Activated CD4-positive, alpha-beta T cell treated with anti-CD3 and anti-CD28 coated beads for 24 hours (primary cell): ENCODE data around the gene UNC45B.
"Not testable (repeated sequence)": the region's sequence is repeated elsewhere in the genome, so short reads cannot be mapped to it uniquely, and the experiment has no call there.

Experiments
- DNase-seq, 2 donors: peaks; one replicate each; pipeline ENCODE4 v3.0.0-alpha.2; 2020; ENCODE audit warnings: low read depth in 2 of 2

Gene UNC45B

DNA sequence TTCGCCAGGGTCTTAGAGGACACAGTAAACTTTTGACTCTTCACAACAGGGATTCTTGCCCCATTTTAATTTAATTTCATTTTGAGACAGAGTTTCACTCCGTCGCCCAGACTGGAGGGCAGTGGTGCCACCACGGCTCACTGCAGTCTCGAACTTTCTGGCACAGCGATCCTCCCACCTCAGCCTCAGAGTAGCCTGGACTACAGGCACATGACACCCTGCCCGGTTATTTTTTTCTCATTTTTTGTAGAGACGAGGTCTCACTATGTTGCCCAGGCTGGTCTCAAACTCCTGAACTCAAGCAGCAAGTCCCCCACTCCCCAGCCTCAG is 5.2 kb upstream of the UNC45B start:
- DNase-seq: no peak

DNA sequence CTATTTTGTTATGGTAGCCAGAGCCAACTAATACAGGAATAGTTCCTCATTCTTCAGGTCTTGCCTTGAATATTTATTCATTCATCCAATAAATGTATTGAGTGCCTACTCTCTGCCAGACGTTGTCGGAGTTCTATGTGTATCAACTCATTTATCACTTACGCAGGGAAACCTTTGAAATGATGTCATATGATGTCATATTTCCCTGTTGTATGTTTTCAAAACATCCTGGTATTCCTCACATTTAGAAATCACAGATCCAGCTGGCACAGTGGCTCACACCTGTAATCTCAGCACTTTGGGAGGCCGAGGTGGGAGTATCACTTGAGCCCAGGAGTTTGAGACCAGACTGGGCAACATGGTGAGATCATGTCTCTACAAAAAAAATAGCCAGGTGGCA is 2.8 kb upstream of the UNC45B start:
- no peak for DNase-seq

DNA sequence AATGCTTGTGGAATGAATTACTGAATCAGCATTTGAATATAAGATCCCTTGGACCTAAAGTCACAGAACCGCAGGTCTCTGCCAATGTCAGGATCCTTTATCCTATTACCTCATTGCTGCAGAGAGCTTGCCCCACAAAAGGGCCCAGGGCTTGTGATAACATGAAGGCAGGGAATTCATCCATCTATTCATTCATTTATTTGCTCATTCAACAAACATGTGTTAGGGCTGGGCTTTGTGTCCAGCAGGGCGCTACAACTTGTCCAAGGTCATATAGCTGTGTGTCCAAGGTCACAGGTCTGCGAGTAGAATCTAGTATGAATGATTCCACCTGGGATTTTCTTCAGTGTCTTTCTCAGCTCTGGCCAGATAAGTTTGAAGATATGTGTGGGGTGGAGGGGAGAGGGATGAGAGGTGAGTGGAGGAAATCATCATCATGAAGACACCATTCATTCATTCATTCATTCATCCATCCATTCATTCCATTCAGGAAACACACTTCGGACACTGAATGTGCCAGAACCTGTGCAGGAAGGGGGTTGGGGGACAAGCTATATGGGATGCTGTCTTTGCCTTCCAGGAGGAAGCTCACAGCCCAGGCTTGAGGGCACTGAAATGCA is 1.3 kb upstream of the UNC45B start:
- no peak for DNase-seq

DNA sequence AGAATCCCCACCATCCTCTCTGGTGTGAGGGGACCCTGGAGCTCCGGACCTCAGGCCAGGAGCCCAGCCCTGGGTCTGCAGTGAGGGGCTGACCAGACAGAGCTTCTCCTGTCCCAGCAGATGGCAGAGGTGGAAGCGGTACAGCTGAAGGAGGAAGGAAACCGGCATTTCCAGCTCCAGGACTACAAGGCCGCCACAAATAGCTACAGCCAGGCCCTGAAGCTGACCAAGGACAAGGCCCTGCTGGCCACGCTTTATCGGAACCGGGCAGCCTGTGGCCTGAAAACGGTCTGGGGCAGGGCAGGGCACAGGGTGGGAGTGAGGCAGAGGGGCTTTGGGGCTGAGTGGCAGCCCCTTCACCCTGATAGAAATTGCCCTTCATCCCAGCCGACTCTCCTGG is 527 bp downstream of the UNC45B start:
- DNase-seq: no peak

DNA sequence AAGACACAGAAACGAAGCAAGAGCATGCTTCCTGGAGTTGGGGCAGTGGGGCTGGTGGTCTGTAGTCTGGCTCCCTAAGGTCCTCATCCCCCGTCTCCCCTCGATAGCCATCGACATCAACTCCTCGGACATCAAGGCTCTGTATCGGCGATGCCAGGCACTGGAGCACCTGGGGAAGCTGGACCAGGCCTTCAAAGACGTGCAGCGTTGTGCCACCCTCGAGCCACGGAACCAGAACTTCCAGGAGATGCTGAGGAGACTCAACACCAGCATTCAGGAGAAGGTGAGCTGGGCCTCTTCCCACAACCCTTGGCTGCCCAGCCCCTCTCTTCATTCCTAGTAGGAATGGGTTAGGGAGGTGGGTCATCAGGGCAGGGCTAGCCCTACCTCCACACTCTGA is 2.3 kb downstream of the UNC45B start:
- no peak for DNase-seq

DNA sequence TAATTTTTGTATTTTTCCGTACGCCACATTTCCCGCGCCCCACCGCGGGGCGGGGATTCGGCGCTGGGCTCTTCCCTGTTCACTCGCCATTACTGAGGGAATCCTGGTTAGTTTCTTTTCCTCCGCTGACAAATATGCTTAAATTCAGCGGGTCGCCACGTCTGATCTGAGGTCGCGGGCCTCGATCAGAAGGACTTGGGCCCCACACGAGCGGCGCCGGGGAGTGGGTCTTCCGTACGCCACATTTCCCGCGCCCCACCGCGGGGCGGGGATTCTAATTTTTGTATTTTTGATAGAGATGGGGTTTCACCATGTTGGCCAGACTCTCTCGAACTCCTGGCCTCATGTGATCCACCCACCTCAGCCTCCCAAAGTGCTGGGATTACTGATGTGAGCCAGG is 3.5 kb downstream of the UNC45B start:
- DNase-seq: not testable (repeated sequence)

DNA sequence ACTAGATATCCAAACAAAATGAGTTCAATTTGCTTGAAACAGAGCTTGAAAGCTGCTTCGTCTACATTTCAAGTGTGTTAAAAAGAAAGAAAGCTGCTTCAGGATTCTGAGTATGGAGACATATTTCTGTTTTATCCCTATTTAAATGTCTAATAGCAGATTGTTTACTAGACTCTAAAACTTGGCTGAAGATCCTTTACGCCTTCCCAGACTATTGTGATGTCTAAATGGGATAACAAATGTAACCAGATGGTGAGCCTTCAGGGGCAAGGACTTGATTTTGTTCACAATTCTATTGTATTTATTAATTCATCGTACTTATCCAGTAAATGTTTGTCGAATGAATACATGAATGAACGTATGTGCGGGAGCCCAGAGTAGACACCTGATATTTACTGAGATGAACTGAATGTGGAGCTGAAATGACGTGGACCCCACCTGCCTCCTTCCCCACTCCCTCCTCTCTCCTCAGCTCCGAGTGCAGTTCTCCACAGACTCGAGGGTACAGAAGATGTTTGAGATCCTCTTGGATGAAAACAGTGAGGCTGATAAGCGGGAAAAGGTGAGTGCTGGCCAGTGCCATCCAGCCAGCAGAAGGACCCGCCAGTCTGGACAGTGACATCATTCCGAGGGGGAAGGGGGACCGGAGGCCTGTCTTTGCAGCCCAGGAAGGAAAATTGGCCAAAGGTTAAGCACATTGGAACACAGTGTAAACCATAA is 5.0 kb downstream of the UNC45B start:
- DNase-seq: no peak

DNA sequence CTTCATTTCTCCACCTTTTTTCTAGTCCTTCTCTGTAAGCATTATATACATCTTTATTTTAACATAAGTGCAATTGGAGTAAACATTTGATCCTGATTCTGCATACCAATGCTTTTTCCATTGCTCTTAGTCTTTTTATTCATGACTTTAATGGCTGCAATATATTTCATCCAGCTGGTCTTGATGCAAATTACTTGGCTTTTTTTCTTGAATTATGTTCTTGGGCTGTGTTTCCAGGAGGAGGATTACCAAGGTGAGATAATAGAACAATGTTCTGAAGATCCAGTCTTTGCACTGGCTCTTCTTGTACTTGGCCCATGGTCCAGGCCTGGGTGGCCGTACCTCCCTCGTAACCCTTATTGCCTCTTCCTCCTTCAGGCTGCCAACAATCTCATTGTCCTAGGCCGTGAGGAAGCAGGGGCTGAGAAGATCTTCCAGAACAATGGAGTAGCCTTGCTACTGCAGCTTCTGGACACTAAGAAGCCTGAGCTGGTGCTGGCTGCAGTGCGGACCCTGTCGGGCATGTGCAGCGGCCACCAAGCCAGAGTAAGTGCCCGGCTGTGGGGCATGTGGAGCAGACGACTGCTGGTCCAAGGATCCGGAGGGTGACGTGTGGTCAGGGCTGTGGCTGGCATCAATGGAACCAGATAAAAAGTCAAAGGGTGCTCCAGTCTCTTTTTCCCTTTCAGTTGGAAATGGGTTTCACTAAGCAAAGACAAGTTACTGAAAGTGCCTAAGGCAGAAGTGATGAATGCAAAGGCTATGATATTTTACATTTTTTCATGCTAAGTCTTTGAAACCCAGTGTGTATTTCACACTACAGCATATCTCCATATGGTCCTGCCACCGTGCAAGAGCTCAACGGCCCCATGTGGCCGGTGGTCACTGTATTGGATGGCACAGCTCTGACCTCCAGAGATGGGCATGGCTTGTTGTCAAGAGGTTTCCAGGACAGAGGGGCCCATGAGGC is 6.9 kb downstream of the UNC45B start:
- no peak for DNase-seq

DNA sequence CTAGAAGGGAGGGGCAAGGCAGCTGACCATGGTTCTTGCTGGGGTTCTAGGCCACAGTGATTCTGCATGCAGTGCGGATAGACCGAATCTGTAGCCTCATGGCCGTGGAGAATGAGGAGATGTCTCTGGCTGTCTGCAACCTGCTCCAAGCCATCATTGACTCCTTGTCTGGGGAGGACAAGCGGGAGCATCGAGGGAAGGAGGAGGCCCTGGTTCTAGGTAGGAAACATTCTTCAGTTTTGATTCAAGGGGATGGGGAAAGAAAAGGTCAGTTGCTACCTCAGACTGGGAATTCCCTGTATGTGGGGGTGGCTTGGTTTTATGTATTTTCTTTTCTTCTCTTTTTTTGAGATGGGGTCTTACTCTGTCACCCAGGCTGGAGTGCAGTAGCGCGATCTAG is 7.6 kb downstream of the UNC45B start:
- DNase-seq: no peak

DNA sequence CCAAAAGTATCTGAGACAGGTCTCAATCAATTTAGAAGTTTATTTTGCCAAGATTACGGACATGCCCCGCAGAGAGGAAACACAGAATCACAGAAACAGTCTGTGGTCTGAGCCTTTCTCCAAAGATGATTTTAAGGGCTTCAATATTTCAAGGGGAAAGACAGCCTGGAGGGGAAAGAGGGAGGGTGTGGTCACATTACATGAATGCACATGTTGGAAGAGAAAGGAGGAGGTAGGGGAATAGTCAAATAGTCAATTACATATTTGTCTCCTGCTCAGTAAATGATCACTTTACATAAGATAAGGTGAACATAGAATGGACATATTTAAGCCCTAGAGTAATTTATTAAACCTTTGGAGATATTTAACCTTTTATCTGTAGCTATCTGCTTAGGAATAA is 12.3 kb downstream of the UNC45B start:
- no peak for DNase-seq

DNA sequence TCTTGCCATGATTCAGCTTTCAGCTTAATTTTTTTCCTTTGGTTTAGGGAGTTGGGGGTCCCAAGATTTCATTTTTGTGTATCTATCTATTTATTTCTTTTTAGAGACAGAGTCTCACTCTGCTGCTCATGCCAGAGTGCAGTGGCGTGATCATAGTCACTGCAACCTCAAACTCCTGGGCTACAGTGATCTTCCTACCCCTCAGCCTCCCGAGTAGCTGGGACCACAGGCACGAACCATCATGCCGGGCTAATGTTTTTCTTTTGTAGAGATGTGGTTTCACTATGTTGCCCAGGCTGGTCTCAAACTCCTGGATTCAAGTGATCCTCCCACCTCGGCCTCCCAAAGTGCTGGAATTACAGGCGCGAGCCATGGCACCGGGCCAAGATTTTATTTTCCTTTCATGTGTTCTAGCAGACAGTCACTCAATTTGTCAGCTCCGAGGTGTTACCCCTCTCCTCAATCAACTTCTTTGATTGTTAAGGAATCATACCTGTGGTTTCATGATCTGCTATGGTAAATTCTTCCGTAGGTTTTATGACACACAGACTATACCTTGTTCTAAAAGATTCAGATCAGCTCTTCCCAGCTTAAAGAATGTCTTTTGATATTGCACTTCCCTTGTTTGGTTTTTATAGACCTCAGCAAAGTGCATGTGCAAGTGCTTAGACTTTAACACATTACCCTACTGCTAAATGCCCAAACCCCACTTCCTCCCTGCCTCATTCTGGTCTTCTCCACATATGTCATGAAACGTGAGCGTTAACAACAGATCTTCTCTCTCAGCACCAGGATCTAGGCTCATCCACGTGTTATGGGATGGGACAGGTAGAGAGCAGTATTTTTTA is 13.0 kb downstream of the UNC45B start:
- DNase-seq: no peak

DNA sequence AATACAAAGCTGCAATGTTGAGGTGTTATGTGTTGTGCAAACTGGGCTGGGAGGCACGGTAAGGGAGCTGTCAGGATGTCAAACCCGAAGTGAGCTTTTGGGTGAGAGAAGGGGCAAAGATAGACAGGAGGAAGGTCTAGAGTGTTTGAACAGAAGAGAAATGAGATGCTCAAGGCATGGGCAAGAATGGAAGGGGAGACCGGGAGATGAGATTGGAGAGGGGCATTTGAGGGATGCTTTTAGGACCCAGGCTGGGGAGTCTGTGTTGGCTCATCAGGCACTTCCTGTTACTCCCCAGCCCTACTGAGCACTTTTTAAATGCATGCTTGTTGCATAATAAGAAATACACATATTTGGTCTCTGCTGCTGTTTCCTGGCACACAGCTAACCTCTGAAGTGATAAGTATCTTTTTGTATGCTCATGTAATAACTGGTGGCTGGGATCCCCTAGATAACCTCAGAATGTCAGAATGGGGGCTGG is 13.7 kb downstream of the UNC45B start:
- DNase-seq: no peak

DNA sequence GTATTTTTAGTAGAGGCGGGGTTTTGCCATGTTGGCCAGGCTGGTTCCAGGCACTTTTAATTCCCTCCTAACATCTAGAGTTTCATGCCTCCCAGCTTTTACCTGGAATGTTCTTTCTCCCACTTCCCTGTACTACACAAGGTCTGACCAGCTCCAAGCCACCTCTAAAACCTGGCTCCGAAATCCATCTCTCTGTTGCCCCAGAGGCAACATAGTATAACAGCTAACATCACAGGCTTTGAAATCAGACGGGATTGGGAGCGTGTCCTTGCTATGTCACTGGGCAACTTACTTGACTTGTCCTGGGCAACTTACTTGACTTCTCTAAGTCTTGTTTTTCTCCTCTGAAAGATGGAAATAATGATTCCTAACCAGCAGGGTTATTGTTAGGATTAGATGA is 15.1 kb downstream of the UNC45B start:
- DNase-seq: no peak

DNA sequence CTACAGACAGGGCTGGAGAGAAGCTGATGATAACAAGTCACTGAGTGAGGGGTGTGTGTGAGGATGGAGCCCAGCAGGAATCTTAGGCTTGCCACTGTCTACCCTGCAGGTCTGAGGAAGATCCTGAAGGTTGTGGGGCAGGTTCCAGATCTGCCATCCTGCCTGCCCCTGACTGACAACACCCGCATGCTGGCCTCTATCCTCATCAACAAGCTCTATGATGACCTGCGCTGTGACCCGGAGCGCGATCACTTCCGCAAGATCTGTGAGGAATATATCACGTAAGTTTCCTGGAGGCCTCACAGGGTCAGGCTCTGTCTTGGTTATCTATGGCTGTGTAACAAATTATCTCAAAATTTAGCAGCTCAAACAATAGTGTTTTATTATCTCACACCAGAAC is 16.3 kb downstream of the UNC45B start:
- no peak for DNase-seq

DNA sequence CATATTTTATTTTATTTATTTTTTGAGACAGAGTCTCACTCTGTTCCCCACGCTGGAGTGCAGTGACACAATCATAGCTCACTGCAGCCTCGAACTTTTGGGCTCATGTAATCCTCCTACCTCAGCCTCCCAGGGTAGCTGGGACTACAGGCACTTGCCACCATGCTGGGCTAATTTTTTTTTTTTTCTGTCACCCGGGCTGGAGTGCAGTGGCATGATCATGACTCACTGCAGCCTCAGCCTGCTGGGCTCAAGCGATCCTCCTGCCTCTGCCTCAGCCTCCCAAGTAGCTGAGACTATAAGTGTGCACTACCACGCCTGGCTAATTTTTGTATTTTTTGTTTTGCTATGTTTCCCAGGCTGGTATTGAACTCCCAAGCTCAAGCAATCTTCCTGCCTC is 17.1 kb downstream of the UNC45B start:
- no peak for DNase-seq

DNA sequence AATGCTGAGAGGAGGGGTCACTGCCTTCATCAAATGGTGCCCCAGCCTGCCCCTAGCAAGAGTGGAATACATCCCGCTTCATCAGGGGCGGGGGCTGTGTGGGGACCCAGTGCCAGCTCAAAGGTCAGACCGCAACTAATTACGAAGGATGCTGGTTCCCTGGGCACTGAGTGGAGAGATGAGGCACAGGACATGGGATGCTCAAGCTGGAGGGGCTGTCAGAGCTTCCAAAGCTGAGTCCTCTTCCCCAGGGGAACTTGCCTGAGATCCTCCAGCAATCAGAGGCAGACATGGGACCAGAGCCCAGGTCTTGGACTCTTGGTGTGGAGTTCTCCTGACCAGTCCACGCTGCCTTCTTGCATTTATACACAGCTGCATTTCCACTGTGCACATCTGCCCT is 18.9 kb downstream of the UNC45B start:
- DNase-seq: no peak

DNA sequence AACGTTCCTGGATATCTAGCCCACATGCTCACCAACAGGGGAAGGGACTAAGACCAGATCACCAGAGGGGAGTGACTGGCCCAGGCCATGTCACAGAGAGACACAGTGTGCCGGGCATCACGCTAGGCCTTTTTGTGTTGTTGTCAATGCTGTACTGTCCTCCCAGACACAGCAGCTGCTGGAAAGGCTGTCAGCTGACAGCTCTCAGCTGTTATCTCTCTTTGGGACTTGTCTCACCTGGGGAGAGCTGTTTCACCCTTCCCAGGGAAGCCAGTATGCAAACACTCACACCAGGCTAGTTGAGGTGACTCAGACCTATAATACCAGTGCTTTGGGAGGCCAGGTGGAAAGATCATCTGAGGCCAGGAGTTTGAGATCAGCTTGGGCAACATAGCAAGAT is 19.4 kb downstream of the UNC45B start:
- DNase-seq: no peak

DNA sequence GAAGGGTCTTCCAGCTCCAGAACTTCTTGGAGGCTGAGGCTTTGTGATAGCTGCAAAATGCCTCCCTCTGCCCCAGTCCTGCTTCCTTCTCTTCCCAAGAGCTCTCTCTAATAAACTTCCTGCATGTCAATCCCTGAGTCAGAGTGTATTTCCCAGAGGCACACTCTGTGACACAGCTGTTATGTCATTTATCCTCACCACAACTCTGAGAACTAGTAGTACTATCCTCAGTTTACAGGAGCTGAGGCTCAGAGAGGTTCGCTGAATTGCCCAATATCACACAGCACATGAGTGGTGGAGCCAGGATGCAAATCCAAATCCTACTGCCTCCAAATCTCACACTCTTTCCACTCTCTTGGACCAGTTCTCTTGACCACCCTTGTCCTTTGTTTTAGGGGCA is 20.0 kb downstream of the UNC45B start:
- no peak for DNase-seq

DNA sequence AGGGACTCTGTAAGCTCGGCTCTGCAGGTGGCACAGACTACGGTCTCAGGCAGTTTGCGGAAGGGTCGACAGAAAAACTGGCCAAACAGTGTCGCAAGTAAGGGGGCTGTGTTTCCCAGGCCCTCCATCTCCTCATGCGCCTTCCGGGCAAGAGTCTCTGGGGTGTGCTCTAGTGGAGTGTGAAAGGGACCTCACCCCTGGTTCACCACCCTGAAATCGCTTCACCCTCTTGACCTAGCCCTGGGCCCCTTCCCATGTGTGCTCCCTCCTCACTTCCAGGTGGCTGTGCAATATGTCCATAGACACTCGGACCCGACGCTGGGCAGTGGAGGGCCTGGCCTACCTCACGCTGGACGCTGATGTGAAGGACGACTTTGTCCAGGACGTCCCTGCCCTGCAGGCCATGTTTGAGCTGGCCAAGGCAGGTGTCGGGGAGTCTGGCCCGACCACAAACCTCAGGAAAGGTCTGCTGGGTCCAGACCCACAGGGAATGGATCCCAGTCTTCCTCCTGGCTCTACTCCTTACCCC is 22.3 kb downstream of the UNC45B start:
- no peak for DNase-seq

DNA sequence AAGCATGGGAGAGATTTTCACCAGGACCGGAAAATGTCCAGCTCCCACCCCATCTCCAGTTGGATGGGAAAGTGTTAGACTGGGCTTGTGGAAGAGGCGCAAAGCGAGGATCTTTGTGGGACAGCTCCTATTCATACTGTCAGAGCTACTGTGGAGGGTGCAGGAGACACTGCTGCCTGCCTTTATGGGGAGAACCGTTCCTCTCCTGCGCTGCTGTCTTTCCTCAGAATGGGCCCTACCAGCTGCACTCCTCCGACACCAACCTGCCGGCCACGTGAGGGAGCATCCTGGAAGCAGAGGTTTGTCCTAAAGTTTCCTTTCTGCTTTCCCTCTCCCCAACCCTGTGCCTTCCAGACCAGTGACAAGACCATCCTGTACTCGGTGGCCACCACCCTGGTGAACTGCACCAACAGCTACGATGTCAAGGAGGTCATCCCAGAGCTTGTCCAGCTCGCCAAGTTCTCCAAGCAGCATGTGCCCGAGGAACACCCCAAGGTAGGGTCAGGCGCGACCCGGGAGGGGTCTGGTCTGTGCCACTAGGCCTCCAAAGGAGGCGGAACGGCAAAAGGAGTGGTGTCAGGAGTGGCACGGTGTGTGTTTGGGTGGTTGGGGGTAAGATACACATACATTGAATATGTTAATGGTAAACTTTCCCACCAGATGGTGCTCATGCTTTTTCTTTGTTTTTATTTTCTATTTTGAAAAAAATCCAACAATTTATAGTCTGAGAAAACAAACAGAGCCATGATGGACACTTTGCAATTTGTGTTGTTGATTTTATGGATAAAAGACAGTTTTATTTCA is 23.6 kb downstream of the UNC45B start:
- DNase-seq: no peak

DNA sequence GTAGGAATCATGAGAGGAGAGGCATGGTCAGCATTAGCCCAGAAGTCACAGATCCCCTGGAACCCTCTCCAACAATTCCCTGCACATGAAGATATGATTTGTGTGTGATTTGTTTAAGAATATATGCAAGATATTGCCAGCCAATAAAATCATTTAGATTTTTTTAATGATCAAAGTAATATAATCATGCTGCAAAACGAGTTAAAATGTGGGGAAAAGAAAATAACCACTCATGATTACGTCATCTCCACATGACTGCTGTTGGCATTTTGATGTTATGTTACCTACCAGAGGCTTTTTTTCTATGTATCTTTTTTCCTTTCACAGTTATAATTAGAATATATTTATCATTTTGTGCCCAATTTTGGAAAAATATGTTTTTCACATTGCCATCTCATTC is 24.2 kb downstream of the UNC45B start:
- DNase-seq: no peak
